HCT116 (cell line): Measurements from ENCODE around the gene PYGO2. TPM values are rescaled to one million over a fixed set of nuclear protein-coding genes. Genes with fewer than 3 reads are reported as not detected.
"Not testable (repeated sequence)": the region's sequence is repeated elsewhere in the genome, so short reads cannot be mapped to it uniquely, and the experiment has no call there.

Source experiments
- ATAC-seq: fragments of 200-7000 bp; cut with Tn5 transposase; 2 replicates; pipeline ENCODE4 v1.9.1; 2020; ENCODE audit warnings: mild to moderate bottlenecking, moderate library complexity
- BruUV-seq: library from RNA; stranded (reverse); fragments of 400-500 nt; replicated peaks from 2 replicates; lab custom pipeline; 2021; lab: Mats Ljungman, UMichigan
- CTCF ChIA-PET: fragments of 300-600 bp; sonication (Branson Sonifier 250); formaldehyde crosslinking; loops from one replicate; lab custom pipeline; 2021; ENCODE audit warnings: antibody characterized with exemption; lab: Charles Lee
- POLR2A ChIA-PET: fragments of 300-600, 350-600 bp; sonication (Branson Sonifier 250); formaldehyde crosslinking; loops from one replicate; lab custom pipeline; 2021; ENCODE audit warnings: antibody characterized with exemption; lab: Charles Lee
- RAD21 ChIA-PET, 2 experiments: fragments of 300-600 bp; sonication (Branson Sonifier 250); formaldehyde crosslinking; loops; one replicate each; lab custom pipeline; 2023; ENCODE audit warnings: low total read pairs in 2 of 2; ENCODE audit not compliant: uncharacterized antibody in 2 of 2, unreplicated experiment in 2 of 2, low non-redundant PET in 1 of 2; lab: Charles Lee
- DNase-seq: peaks from one replicate; pipeline ENCODE4 v3.0.0-alpha.2; 2010; ENCODE audit warnings: low read depth, low spot score
- H2AFZ ChIP-seq: fragments of 200-600 bp; shearing (Covaris generic), sonication (generic); 2 replicates; pipeline ENCODE4 v1.6.1; 2017; ENCODE audit warnings: low read depth, mixed run types, mixed read lengths, antibody characterized with exemption, low read length; ENCODE audit not compliant: poor library complexity, severe bottlenecking
- H3K27ac ChIP-seq: 2 replicates; pipeline ENCODE4 v1.5.1; 2012; ENCODE audit warnings: low read depth, low read length
- H3K27me3 ChIP-seq: fragments of 200-600 bp; sonication (generic); 2 replicates; pipeline ENCODE4 v1.6.1; 2016; ENCODE audit warnings: mixed run types, low read length, mixed read lengths; ENCODE audit not compliant: insufficient read depth
- H3K36me3 ChIP-seq, 2 experiments: fragments of 200-500 bp in 1 of 2; fragments of 200-600 bp in 1 of 2; sonication (Bioruptor generic) in 1 of 2; sonication (generic) in 1 of 2; 2 replicates each; pipeline versions ENCODE4 v1.5.1 to v1.6.1; 2014 to 2016; ENCODE audit warnings: low read length in 2 of 2, inconsistent platforms in 1 of 2, mixed read lengths in 1 of 2, mixed run types in 1 of 2; ENCODE audit not compliant: insufficient read depth in 2 of 2, control insufficient read depth in 1 of 2
- H3K4me1 ChIP-seq, 2 experiments: fragments of 200-600 bp in 1 of 2; sonication (generic) in 1 of 2; 2 replicates each; pipeline versions ENCODE4 v1.5.1 to v1.6.1; 2012 to 2017; ENCODE audit warnings: low read length in 2 of 2, inconsistent platforms in 1 of 2, mild to moderate bottlenecking in 1 of 2, mixed read lengths in 1 of 2, mixed run types in 1 of 2, moderate library complexity in 1 of 2; ENCODE audit not compliant: insufficient read depth in 2 of 2, control insufficient read depth in 1 of 2
- H3K4me2 ChIP-seq: fragments of 200-600 bp; sonication (generic); 2 replicates; pipeline ENCODE4 v1.6.1; 2017; ENCODE audit warnings: mixed run types, low read length, mixed read lengths
- H3K4me3 ChIP-seq, 2 experiments: fragments of 200-600 bp in 1 of 2; sonication (generic) in 1 of 2; replicated peaks in 1 of 2; 2 replicates each; pipeline ENCODE4 v1.5.1; 2011 to 2016; ENCODE audit warnings: low read length in 2 of 2, control low read depth in 1 of 2, low read depth in 1 of 2, mild to moderate bottlenecking in 1 of 2, mixed read lengths in 1 of 2, mixed run types in 1 of 2
- H3K79me2 ChIP-seq: fragments of 200-600 bp; sonication (generic); 2 replicates; pipeline ENCODE4 v1.6.1; 2017; ENCODE audit warnings: mild to moderate bottlenecking, mixed run types, low read length, moderate library complexity, mixed read lengths; ENCODE audit not compliant: insufficient read depth
- H3K9ac ChIP-seq: fragments of 200-600 bp; sonication (generic); 2 replicates; pipeline ENCODE4 v1.6.1; 2016; ENCODE audit warnings: low read length, mixed read lengths
- H3K9me2 ChIP-seq: fragments of 200-600 bp; sonication (generic), shearing (Covaris generic); 2 replicates; pipeline ENCODE4 v1.6.1; 2017; ENCODE audit warnings: mixed run types, mild to moderate bottlenecking, moderate library complexity; ENCODE audit not compliant: insufficient read depth
- H3K9me3 ChIP-seq, 2 experiments: fragments of 200-500 bp in 1 of 2; fragments of 200-600 bp in 1 of 2; sonication (Bioruptor generic) in 1 of 2; sonication (generic) in 1 of 2; 2 replicates each; pipeline ENCODE4 v1.6.1; 2014 to 2017; ENCODE audit warnings: low read length in 2 of 2, mixed read lengths in 2 of 2, inconsistent platforms in 1 of 2, low read depth in 1 of 2, mild to moderate bottlenecking in 1 of 2, mixed run types in 1 of 2, moderate library complexity in 1 of 2; ENCODE audit not compliant: control insufficient read depth in 1 of 2, insufficient read depth in 1 of 2
- H4K20me1 ChIP-seq: fragments of 200-600 bp; sonication (generic), shearing (Covaris generic); 2 replicates; pipeline ENCODE4 v1.6.1; 2017; ENCODE audit warnings: mixed run types, mild to moderate bottlenecking, moderate library complexity; ENCODE audit not compliant: insufficient read depth
- CBX3 ChIP-seq: IDR thresholded peaks from 2 replicates; pipeline ENCODE4 v1.6.1; 2012; ENCODE audit warnings: low read depth
- ELF1 ChIP-seq: IDR thresholded peaks from 2 replicates; pipeline ENCODE4 v1.6.1; 2012; ENCODE audit warnings: low read depth, borderline replicate concordance
- POLR2AphosphoS5 ChIP-seq: IDR thresholded peaks from 2 replicates; pipeline ENCODE4 v1.6.1; 2011; ENCODE audit warnings: mild to moderate bottlenecking, low read depth, low read length, moderate library complexity
- RAD21 ChIP-seq: IDR thresholded peaks from 2 replicates; pipeline ENCODE4 v1.6.1; 2012; ENCODE audit warnings: low read depth, mild to moderate bottlenecking
- SIN3A ChIP-seq: IDR thresholded peaks from 2 replicates; pipeline ENCODE4 v1.6.1; 2012; ENCODE audit warnings: low read depth
- SP1 ChIP-seq: IDR thresholded peaks from 2 replicates; pipeline ENCODE4 v1.6.1; 2012; ENCODE audit warnings: low read depth
- YY1 ChIP-seq: IDR thresholded peaks from 2 replicates; pipeline ENCODE4 v1.6.1; 2011; ENCODE audit warnings: low read length, low read depth, moderate library complexity, mild to moderate bottlenecking; ENCODE audit not compliant: insufficient replicate concordance; ENCODE audit errors: extremely low read depth
- intact Hi-C: fragments of 100-400 bp; cut with micrococcal nuclease; formaldehyde crosslinking; loops from 2 replicates; pipeline ENCODE4 v1.10.0; 2022
- total RNA-seq: library from RNA; stranded (reverse); gene quantifications from one replicate; pipeline ENCODE4 v1.2.1, GENCODE V29; 2021; ENCODE audit not compliant: unreplicated experiment
- TF ChIP-seq, protein P1 (sequence below): IDR thresholded peaks from 2 replicates; pipeline ENCODE4 v1.6.1; 2012
- TF ChIP-seq, protein P2 (sequence below): IDR thresholded peaks from 2 replicates; pipeline ENCODE4 v1.6.1; 2012

Gene PYGO2
- total RNA-seq, 1 experiment from 2014 or later, result 37.2 TPM

DNA sequence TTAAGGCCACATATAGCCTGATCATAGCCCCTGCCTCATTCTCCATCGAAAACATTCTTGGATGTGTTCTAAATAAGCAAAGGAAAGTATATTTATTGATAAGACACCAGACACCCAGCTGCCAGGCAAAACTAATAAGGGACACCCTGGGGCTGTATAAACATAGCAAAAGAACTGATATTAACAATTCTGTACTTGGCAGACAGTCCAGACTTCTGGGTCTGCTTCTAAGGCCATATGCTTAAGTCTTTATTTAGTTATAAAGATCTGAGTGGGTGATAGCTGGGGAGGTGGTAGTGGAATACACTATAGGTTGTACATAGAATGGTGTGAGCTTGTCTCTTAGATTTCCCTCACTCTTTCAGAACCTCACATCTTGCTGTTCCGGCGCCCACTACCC is 16.8 kb upstream of the PYGO2 start:
- Histone ChIP-seq H3K9me2 (no peaks in the 10 kb centered on the region), H3K9ac (no peak overlapping the region), H3K4me1 (peaks cover 13 to 36% of the 10 kb centered on the region in 2 experiments; a peak in 3 of 4 replicates), H3K4me2 (no peak overlapping the region), H3K79me2 (peaks cover 64% of the 10 kb centered on the region), H3K27ac (no peak overlapping the region), H3K27me3 (no peaks in the 10 kb centered on the region), H4K20me1 (no peaks in the 10 kb centered on the region), H2AFZ (no peak overlapping the region), H3K4me3 (no peak overlapping the region), H3K36me3 (peaks cover 11 to 27% of the 10 kb centered on the region in 2 experiments), H3K9me3 (no peaks in the 10 kb centered on the region)
- ChIA-PET POLR2A (interaction anchor here (1.1 to 1.3 kb wide), 2 partner anchors 9 to 18 kb away, joined by 3 read pairs; no protein-coding TSS in a partner anchor), CTCF (no interaction called here), RAD21 (no interaction called here)
- ATAC-seq, result no peak
- no TSS peak for BruUV-seq
- intact Hi-C loops, result no loop called here
- no peak for DNase-seq
- TF ChIP-seq ELF1 (no peak), POLR2AphosphoS5 (no peak), SIN3A (no peak), YY1 (no peak), CBX3 (no peak), RAD21 (no peak), SP1 (no peak)
- TF ChIP-seq, protein P1, sequence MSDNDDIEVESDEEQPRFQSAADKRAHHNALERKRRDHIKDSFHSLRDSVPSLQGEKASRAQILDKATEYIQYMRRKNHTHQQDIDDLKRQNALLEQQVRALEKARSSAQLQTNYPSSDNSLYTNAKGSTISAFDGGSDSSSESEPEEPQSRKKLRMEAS, result no peak
- TF ChIP-seq, protein P2, sequence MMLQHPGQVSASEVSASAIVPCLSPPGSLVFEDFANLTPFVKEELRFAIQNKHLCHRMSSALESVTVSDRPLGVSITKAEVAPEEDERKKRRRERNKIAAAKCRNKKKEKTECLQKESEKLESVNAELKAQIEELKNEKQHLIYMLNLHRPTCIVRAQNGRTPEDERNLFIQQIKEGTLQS, result no peak

GRCh38 chr1:154977762-154978161 is 16.2 kb upstream of the PYGO2 start:
- H3K4me3 ChIP-seq, H3K9me2 ChIP-seq, ATAC-seq, BruUV-seq, H3K4me2 ChIP-seq, H4K20me1 ChIP-seq, H2AFZ ChIP-seq, CTCF ChIA-PET, RAD21 ChIA-PET, H3K9me3 ChIP-seq, H3K27ac ChIP-seq, DNase-seq, H3K9ac ChIP-seq, H3K27me3 ChIP-seq, intact Hi-C loops: not testable (repeated sequence)
- peaks cover 11 to 27% of the 10 kb centered on the region in 2 experiments for H3K36me3 ChIP-seq
- POLR2A ChIA-PET, result interaction anchor here (1.1 kb wide), 1 partner anchor 10 kb away, joined by 3 read pairs; no protein-coding TSS in a partner anchor
- H3K4me1 ChIP-seq, result peaks cover 16 to 40% of the 10 kb centered on the region in 2 experiments; a peak in 3 of 4 replicates
- peaks cover 68% of the 10 kb centered on the region for H3K79me2 ChIP-seq
